PC-3 (cell line): ENCODE data around the gene ANP32D. TPM values are rescaled to one million over a fixed set of nuclear protein-coding genes. Genes with fewer than 3 reads are reported as not detected.
"Not testable (repeated sequence)": the region's sequence is repeated elsewhere in the genome, so short reads cannot be mapped to it uniquely, and the experiment has no call there.

ENCODE experiments used
- ATAC-seq: fragments of 200-7000 bp; cut with Tn5 transposase; 2 replicates; pipeline ENCODE4 v1.9.1; 2020; ENCODE audit warnings: mild to moderate bottlenecking, moderate library complexity
- BruUV-seq: library from RNA; stranded (reverse); fragments of 400-500 nt; replicated peaks from 2 replicates; lab custom pipeline; 2021; lab: Mats Ljungman, UMichigan
- CTCF ChIA-PET: fragments of 300-600 bp; sonication (Branson Sonifier 250); formaldehyde crosslinking; loops from one replicate; lab custom pipeline; 2022; ENCODE audit warnings: antibody characterized with exemption; lab: Charles Lee
- POLR2A ChIA-PET: fragments of 300-600 bp; sonication (Branson Sonifier 250); formaldehyde crosslinking; loops from one replicate; lab custom pipeline; 2022; ENCODE audit warnings: antibody characterized with exemption; ENCODE audit not compliant: unreplicated experiment; lab: Charles Lee
- DNase-seq: peaks from one replicate; pipeline ENCODE4 v3.0.0-alpha.2; 2015
- H2AFZ ChIP-seq: fragments of 300-600 bp; sonication (generic); 2 replicates; pipeline ENCODE4 v1.6.0; 2016; ENCODE audit warnings: antibody characterized with exemption, low read length
- H3F3A ChIP-seq: fragments of 300-600 bp; sonication (generic); one replicate; pipeline ENCODE4 v1.6.0; 2017; ENCODE audit warnings: antibody characterized with exemption, low read length, control low read depth, mild to moderate bottlenecking; ENCODE audit not compliant: unreplicated experiment
- H3K27ac ChIP-seq: fragments of 300-600 bp; sonication (generic); 2 replicates; pipeline ENCODE4 v1.5.1; 2016; ENCODE audit warnings: mild to moderate bottlenecking, low read length
- H3K27me3 ChIP-seq: fragments of 300-600 bp; sonication (generic); 2 replicates; pipeline ENCODE4 v1.6.1; 2016; ENCODE audit warnings: low read length, mixed read lengths
- H3K36me3 ChIP-seq: fragments of 300-600 bp; sonication (generic); 2 replicates; pipeline ENCODE4 v1.6.1; 2016; ENCODE audit warnings: low read depth, mixed run types, low read length, mixed read lengths
- H3K4me1 ChIP-seq: fragments of 300-600 bp; sonication (generic); 2 replicates; pipeline ENCODE4 v1.5.1; 2016; ENCODE audit warnings: low read length; ENCODE audit not compliant: insufficient read depth
- H3K4me2 ChIP-seq: fragments of 300-600 bp; sonication (generic); 2 replicates; pipeline ENCODE4 v1.6.0; 2016; ENCODE audit warnings: low read length
- H3K4me3 ChIP-seq: fragments of 300-600 bp; sonication (generic); 2 replicates; pipeline ENCODE4 v1.5.1; 2016; ENCODE audit warnings: mild to moderate bottlenecking, low read length, mixed read lengths
- H3K79me2 ChIP-seq: fragments of 300-600 bp; sonication (generic); 2 replicates; pipeline ENCODE4 v1.6.1; 2017; ENCODE audit warnings: low read length, mixed read lengths
- H3K9ac ChIP-seq: fragments of 300-600 bp; sonication (generic); 2 replicates; pipeline ENCODE4 v1.6.0; 2016; ENCODE audit warnings: mild to moderate bottlenecking, low read length
- H3K9me2 ChIP-seq: fragments of 300-600 bp; sonication (generic); replicated peaks from 2 replicates; pipeline ENCODE4 v1.6.1; 2016; ENCODE audit warnings: mixed run types, low read length, mixed read lengths
- H3K9me3 ChIP-seq: fragments of 300-600 bp; sonication (generic); 2 replicates; pipeline ENCODE4 v1.6.1; 2016; ENCODE audit warnings: low read length, mixed read lengths
- H4K20me1 ChIP-seq: fragments of 300-600 bp; sonication (generic); 2 replicates; pipeline ENCODE4 v1.6.1; 2016; ENCODE audit warnings: low read length, mixed read lengths
- CTCF ChIP-seq: fragments of 300-600 bp; sonication (generic); conservative IDR thresholded peaks from 2 replicates; pipeline ENCODE4 v1.5.1; 2017; ENCODE audit warnings: antibody characterized with exemption, low read depth, mild to moderate bottlenecking, low read length
- EZH2 ChIP-seq: fragments of 300-600 bp; sonication (generic); IDR thresholded peaks from one replicate; pipeline ENCODE4 v1.6.1; 2017; ENCODE audit warnings: antibody characterized with exemption, mild to moderate bottlenecking, low read length; ENCODE audit not compliant: unreplicated experiment
- EZH2phosphoT487 ChIP-seq: fragments of 300-600 bp; sonication (generic); IDR thresholded peaks from 2 replicates; pipeline ENCODE4 v1.6.1; 2018; ENCODE audit warnings: mild to moderate bottlenecking, antibody characterized with exemption, low read length, borderline replicate concordance
- intact Hi-C: fragments of 100-400 bp; cut with micrococcal nuclease; formaldehyde crosslinking; loops from 2 replicates; pipeline ENCODE4 v1.9.0; 2023
- total RNA-seq: library from RNA; depleted of rRNA; stranded (reverse); fragments of >200 nt; gene quantifications from 2 replicates; pipeline ENCODE4 v1.2.3, GENCODE V29; 2014; rRNA removed

The ANP32D gene
- total RNA-seq, 1 experiment from 2014 or later = not detected

GRCh38 chr12:48514728-48515127 lies 42.4 kb downstream of the ANP32D start:
- POLR2A ChIA-PET = no interaction called here
- BruUV-seq = no TSS peak
- Histone ChIP-seq H3K27ac (no peak overlapping the region), H2AFZ (no peak overlapping the region), H3K9me3 (no peaks in the 10 kb centered on the region), H3F3A (no peaks in the 10 kb centered on the region), H3K79me2 (no peaks in the 10 kb centered on the region), H3K27me3 (peaks cover 60% of the 10 kb centered on the region), H3K36me3 (no peaks in the 10 kb centered on the region), H3K4me1 (no peaks in the 10 kb centered on the region), H4K20me1 (no peaks in the 10 kb centered on the region), H3K9ac (no peak overlapping the region), H3K9me2 (no peaks in the 10 kb centered on the region), H3K4me3 (no peak overlapping the region), H3K4me2 (no peak overlapping the region)
- ATAC-seq (no peak), DNase-seq (no peak)
- intact Hi-C loops = no loop called here
- TF ChIP-seq EZH2phosphoT487 (no peak), EZH2 (no peak), CTCF (no peak)
- CTCF ChIA-PET = no interaction called here

GRCh38 chr12:48520381-48520780 lies 48.0 kb downstream of the ANP32D start:
- BruUV-seq, POLR2A ChIA-PET, H3K27ac ChIP-seq, H2AFZ ChIP-seq, ATAC-seq, H3K9ac ChIP-seq, H3K9me3 ChIP-seq, H3K4me3 ChIP-seq, intact Hi-C loops, H3K9me2 ChIP-seq, DNase-seq, H3K79me2 ChIP-seq, H3K4me2 ChIP-seq, H4K20me1 ChIP-seq, H3K4me1 ChIP-seq, H3K36me3 ChIP-seq, CTCF ChIA-PET, H3F3A ChIP-seq: not testable (repeated sequence)
- H3K27me3 ChIP-seq = peaks cover 39% of the 10 kb centered on the region

Other genes starting within 250 kb of the ANP32D start
- 10.9 and 12.6 TPM in 2 replicates for gene ZNF641, start 121.6 kb upstream of the ANP32D start, total RNA-seq
- gene C12orf54, start 9.9 kb downstream of the ANP32D start, total RNA-seq = not detected in 2 replicates
- not detected in 2 replicates for gene OR8S1, start 53.1 kb downstream of the ANP32D start, total RNA-seq
- not detected in 2 replicates for gene LALBA, start 97.5 kb downstream of the ANP32D start, total RNA-seq
- gene KANSL2, start 209.7 kb downstream of the ANP32D start, total RNA-seq = 33.3 and 33.4 TPM in 2 replicates
- 15.1 and 20.7 TPM in 2 replicates for gene CCNT1, start 244.1 kb downstream of the ANP32D start, total RNA-seq